OCI-LY7 (cell line): ENCODE data around the gene DCLRE1B.

ENCODE experiments used
- EZH2phosphoT487 ChIP-seq: fragments of 200-600 bp; sonication (generic); IDR thresholded peaks from 2 replicates; pipeline ENCODE4 v1.6.1; 2018; ENCODE audit warnings: low read depth, borderline replicate concordance, mild to moderate bottlenecking, mixed run types, antibody characterized with exemption, low read length, moderate library complexity, mixed read lengths
- TF ChIP-seq, protein P1 (sequence below): fragments of 200-600 bp; sonication (generic); conservative IDR thresholded peaks from 2 replicates; pipeline ENCODE4 v1.5.1; 2014; ENCODE audit warnings: mild to moderate bottlenecking, antibody characterized with exemption, low read length, moderate library complexity, mixed read lengths

- TF ChIP-seq, protein P1, sequence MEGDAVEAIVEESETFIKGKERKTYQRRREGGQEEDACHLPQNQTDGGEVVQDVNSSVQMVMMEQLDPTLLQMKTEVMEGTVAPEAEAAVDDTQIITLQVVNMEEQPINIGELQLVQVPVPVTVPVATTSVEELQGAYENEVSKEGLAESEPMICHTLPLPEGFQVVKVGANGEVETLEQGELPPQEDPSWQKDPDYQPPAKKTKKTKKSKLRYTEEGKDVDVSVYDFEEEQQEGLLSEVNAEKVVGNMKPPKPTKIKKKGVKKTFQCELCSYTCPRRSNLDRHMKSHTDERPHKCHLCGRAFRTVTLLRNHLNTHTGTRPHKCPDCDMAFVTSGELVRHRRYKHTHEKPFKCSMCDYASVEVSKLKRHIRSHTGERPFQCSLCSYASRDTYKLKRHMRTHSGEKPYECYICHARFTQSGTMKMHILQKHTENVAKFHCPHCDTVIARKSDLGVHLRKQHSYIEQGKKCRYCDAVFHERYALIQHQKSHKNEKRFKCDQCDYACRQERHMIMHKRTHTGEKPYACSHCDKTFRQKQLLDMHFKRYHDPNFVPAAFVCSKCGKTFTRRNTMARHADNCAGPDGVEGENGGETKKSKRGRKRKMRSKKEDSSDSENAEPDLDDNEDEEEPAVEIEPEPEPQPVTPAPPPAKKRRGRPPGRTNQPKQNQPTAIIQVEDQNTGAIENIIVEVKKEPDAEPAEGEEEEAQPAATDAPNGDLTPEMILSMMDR = no peak
- TF ChIP-seq EZH2phosphoT487 = no peak
These were observed 43.5 kb upstream of the DCLRE1B start for GRCh38 chr1:113861641-113862040.
